Measurements from ENCODE around the gene CHRNG.
"Not testable (repeated sequence)": the region's sequence is repeated elsewhere in the genome, so short reads cannot be mapped to it uniquely, and the experiment has no call there.

CHRNG gene

DNA sequence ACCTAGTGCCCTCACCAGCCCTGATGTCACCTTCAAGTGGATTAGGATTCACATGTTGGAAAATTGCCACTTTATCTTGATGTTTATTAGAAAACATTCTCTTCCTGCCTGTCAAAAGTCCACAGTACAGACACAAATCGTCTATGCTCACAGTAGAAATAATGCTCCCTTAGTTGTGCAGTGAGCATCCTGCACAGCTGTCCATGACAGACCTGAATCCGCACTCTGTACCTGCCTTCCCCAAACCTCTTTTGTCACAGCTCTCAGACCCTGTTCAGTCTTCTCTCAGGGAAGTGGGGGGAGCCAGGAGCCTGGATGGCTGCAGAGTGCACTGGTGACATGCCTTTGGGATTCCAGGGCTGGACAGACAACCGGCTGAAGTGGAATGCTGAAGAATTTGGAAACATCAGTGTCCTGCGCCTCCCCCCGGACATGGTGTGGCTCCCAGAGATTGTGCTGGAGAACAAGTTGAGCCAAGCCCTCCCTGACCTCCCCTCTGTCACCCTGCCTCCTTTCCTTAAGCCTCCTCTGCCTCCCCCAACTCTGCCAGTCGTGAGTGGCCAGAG is 11.5 kb upstream of the CHRNG start:
- in situ Hi-C loops (cut with MboI; ENCODE audit: low sequenced_read_pairs), result no loop called here

DNA sequence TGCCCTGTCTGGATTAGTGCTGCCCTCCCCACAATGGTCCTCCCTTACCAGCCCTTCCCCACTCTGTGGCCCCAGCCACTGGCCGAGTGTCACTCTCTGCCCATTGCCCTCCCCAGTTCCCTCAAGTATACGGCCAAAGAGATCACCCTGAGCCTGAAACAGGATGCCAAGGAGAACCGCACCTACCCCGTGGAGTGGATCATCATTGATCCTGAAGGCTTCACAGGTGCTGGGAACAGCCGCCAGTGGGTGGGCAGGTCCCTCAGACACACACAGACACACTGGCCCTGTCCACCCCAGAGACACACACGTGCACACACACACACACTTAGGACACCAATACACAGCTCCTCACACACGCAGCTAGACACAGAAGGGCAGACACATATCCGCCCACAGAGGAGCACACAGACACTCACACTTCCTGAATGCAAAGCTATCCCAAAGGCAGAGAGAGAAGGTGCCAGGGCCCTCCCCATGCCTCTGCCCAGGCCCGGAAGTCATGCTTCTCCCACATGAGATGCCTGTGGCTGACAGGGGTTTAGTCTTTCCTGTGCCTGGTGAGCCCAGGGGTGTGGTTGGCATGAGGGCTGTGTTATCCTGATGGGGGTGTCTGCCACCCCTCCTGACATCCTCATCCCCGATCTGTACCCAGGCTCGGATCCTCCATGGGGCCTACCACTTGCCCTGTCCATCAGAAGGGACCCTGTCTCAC is 10.6 kb upstream of the CHRNG start:
- in situ Hi-C loops (cut with MboI; ENCODE audit: low sequenced_read_pairs), result no loop called here

DNA sequence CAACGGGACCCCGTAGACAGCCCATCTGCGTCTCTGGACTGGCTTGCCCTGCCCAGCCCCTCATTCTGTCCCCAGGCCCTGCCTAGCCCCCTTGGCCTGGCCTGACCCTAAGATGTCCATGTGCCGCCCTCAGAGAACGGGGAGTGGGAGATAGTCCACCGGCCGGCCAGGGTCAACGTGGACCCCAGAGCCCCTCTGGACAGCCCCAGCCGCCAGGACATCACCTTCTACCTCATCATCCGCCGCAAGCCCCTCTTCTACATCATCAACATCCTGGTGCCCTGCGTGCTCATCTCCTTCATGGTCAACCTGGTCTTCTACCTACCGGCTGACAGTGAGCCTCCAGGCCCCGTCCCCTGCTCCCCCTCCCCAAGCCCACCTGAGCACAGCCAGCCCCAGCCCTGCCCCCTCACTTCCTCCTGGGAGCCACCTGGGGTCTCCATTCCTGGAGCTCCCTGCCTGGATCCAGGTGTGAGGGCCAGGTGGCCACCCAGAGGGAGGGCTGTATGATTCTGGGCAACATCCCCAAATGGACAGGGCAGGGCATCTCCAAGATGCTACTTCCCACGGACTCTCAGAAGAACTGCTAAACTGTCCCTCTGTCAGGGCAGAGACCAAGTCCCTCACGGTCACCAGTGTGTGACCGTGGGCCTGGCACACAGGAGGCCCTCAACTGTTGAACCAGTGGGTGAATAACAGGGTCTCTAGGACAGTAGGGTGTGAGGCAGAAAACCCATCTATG is 9.5 kb upstream of the CHRNG start:
- in situ Hi-C loops (cut with MboI; ENCODE audit: low sequenced_read_pairs), result no loop called here

DNA sequence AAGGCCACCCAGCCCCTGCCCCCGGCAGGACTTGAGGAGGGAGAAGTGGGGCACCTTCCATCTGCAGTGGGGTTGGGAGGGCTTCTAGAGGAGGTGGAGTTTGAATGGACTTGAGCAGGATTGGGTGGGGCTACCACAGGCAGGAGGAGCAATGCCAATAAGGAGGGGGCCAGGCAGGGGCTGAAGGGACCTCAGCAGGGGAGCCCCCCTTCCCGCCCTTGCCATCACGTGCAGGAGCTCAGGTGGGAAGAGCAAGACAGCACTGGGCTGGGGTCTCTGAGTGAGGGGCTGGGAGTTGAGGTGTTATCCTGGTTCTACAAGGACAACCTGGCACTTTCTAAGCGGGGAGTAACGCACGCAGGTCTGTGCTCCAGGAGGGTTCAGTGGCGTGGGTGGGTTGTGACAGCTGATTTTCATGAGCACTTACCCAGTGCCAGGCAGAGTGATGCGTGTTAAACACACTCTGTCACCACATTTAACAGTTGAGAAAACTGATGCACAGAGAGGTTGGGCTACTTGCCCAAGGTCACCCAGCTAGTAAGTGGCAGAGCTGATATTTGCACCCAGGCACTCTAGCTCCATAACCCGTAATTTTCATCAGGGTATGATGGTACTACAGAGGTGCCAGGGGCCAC is 8.7 kb upstream of the CHRNG start:
- in situ Hi-C loops (cut with MboI; ENCODE audit: low sequenced_read_pairs), result no loop called here

DNA sequence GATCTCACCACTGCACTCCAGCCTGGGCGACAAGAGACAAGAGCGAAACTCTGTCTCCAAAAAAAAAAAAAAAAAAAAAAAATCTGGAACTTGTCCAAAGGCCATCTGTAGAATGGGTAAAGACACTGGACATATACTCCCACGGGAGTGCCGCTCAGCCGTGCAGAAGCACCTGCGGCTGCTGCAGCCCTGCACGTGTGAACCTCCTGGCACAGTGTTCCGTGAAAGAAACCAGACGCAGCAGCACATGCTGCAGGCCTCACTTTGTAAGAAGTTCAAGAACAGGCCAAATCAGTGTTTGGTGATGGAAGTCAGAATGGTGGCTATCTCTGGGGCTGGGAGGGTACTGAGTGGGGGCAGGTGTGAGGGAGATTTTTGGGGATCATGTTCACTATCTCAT is 7.1 kb upstream of the CHRNG start:
- in situ Hi-C loops (cut with MboI; ENCODE audit: low sequenced_read_pairs), result no loop called here

DNA sequence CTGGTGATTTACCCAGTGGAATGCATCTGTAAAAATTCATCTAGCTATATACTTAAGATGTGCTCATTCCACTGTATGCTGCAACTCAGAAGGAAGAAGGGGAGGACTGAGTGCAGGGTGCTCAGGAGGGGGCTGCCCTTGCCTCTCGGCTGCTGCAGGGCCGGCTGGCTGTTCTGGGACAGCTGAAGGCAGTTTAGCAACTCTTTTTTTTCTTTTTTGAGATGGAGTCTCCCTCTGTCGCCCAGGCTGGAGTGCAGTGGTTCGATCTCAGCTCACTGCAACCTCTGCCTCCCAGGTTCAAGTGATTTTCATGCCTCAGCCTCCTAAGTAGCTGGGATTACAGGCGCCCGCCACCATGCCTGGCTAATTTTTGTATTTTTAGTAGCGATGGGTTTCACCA is 6.7 kb upstream of the CHRNG start:
- in situ Hi-C loops (cut with MboI; ENCODE audit: low sequenced_read_pairs), result not testable (repeated sequence)

DNA sequence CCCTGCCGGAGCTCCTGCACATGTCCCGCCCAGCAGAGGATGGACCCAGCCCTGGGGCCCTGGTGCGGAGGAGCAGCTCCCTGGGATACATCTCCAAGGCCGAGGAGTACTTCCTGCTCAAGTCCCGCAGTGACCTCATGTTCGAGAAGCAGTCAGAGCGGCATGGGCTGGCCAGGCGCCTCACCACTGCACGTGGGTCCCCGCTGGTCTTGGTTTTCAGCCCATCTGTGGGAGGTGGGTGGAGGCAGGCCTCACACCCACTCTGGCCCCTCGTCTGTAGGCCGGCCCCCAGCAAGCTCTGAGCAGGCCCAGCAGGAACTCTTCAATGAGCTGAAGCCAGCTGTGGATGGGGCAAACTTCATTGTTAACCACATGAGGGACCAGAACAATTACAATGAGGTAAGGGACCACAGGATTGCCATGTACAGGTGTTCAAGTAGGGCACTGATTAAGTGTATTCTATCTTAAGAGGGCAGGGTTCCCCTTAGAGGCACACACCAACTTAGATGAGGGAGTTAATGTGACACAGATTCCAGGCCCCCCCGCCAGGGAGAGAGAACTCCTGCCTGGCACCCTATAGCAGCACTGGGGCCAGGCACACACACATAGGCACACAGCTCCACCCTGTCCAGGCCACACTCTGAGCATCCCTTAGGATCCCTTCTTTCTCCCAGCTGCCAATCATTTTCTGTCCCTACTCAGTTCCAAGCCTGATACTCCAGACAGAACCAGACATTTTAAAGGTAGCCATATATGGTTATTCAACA is 5.4 kb upstream of the CHRNG start:
- in situ Hi-C loops (cut with MboI; ENCODE audit: low sequenced_read_pairs), result no loop called here

DNA sequence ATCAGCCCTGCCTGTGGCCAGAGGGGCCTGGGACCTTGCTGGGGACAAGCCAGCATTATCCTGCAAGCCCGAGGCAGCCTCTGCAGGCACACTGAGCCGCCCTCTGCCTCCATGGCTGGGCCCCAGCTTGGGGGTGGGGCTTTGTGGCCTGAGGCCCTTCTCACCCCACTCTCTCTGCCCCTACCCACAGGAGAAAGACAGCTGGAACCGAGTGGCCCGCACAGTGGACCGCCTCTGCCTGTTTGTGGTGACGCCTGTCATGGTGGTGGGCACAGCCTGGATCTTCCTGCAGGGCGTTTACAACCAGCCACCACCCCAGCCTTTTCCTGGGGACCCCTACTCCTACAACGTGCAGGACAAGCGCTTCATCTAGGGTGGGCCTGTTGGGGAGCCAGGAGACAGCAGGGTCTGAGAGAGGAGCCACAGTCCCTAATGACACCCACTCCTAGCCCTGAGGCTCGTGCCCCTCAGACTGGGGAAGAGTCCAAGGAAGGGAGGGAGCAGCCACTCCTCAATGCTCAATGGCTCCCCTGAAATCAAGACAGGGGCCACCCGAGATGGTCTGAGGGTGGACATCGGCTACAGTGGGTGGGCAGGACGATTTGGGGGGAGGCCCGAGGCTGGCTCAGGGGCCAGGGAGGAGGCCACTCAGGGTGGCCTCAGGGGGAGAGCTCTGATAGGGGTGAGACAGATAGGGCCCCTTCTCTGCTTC is 4.4 kb upstream of the CHRNG start:
- in situ Hi-C loops (cut with MboI; ENCODE audit: low sequenced_read_pairs), result no loop called here

DNA sequence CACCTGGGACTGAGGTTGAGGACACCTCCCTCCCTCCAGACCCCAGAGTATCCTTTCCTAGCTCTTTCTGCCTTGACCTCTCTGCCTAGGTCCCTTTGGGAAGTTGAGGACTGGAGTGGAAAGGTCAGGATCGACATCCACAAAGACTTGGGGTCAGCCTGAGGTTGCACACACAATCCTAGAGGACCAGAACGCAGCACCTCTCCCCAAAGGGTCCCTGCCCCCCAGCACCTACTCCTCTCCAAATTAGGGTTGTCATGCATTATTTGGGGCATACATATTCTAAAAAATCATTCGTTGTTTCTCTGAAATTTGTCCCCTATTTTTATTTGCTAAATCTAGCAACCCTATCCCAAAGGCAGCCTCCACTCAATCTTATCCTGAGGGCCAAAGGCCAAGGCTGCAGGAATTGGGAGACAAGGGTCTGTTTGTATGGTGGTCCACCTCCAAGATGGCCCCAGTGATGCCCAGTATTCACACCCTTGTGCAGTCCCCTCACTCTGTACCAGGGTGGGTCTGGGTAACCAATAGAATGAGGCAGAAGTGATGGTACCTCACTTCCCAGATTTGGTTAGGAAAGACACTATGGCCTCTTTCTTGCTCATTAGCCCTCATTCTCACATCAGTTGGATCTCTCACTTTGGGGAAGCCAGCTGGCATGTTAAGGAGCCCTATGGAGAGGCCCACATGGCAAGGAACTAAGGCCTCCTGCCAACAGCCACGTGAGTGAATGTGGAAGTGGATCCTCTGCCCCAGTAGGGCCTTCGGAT is 3.5 kb upstream of the CHRNG start:
- in situ Hi-C loops (cut with MboI; ENCODE audit: low sequenced_read_pairs), result no loop called here

DNA sequence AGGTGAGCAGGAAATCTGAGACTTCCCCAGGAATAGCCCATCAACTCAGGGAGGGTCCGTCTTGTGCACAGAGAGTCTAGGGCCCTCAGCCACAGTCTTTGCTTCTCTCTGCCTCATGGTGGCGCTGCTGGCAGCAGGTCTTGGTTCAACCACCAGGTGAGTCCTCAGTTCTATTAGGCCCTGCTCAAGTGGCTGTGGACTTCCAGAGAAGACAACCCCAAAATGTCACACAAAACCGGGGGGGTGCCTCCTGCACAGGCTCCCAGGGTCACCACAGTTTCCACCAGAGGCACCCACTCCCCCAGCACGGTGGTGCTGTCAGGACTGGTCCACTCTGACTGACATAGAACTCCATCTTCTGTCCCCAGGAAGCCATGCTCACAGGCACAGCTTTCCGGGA is 2.4 kb upstream of the CHRNG start:
- in situ Hi-C loops (cut with MboI; ENCODE audit: low sequenced_read_pairs), result no loop called here

DNA sequence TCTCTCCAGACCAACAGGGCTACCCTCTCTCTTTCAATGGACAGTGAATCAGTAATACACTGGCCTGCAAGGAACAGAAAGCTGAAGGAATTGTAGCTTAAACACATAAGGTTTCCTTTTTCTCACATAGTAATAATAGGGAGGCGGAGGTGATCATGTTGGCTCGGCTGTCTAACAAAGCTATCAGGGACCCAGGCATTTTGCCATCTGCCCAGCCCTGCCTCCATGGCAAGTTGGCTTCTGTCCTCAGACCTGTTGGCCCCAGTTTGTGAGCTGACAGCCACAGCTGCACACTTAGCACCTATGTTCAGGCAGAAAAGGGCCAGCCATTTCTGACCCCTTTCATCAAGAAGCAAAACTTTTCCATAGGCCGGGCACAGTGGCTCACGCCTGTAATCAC is 2.0 kb upstream of the CHRNG start:
- in situ Hi-C loops (cut with MboI; ENCODE audit: low sequenced_read_pairs), result no loop called here

DNA sequence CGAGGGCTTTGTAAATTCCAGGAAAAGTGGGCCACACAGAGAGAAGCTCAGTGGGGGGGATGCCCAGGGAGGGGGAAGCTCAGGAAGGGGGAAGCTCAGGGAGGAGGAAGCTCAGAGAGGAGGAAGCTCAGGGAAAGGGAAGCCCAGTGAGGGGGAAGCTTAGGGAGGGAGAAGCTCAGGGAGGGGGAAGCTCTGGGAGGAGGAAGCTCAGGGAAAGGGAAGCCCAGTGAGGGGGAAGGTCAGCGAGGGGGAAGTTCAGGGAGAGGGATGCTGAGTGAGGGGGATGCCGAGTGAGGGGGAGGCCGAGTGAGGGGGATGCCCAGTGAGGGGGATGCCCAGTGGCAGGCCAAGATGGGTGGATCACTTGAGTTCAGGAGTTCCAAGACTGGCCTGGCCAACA is 821 bp upstream of the CHRNG start:
- in situ Hi-C loops (cut with MboI; ENCODE audit: low sequenced_read_pairs), result no loop called here

DNA sequence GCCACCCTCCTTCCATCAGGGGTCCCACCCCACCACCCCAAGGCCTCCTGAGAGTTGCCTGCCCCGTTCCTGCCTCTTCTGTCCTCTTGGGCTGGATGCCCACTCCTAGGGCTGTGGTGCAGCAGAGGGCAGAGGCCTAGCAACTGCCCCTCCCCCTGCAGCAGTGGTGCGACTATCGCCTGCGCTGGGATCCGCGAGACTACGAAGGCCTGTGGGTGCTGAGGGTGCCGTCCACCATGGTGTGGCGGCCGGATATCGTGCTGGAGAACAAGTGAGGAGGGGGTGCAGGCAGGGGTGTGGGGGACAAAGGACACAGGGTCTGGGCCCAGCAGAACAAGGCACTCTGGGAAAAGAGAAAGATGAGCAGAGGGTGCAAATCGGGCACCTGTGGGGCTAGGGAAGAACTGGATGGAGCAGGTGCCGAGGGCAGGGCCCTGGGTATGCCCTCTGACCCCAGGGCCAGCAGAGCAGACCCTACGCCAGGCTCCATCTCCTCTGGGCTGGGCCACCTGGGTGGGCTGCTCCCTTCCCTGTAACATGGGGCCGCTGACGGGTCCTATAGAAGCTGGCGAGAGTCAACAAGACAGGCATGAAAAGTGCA is 1.0 kb downstream of the CHRNG start:
- in situ Hi-C loops (cut with MboI; ENCODE audit: low sequenced_read_pairs), result no loop called here

DNA sequence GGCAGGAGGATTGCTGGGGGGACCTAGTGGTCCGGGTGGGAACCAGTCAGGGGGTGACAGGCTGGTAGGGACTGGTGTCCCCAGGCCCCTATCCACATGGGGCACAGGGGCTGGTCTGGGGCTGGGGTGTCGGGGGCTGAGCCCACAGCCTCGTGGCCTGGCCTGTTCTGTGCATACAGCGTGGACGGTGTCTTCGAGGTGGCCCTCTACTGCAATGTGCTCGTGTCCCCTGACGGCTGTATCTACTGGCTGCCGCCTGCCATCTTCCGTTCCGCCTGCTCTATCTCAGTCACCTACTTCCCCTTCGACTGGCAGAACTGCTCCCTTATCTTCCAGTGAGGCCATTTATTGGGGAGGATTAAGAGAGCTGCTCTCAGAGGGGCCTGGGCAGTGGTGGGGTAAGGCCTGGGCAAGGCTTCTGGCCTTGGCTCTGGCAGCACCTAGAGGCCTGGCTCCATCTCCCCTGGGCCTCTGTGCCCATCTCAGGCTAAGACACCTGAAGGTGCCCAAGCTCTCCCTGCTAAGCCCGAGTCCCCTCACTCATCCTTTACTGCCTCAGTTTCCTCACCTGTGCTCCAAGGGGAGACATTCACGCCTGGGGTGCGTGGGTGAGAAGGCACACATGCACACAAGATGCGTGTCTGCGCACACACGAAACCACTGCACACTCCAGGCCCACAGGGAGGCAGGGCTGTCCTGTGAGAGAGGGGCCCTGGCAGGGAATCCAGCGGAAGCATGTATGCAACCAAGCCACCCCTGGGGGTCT is 1.9 kb downstream of the CHRNG start:
- in situ Hi-C loops (cut with MboI; ENCODE audit: low sequenced_read_pairs), result no loop called here

DNA sequence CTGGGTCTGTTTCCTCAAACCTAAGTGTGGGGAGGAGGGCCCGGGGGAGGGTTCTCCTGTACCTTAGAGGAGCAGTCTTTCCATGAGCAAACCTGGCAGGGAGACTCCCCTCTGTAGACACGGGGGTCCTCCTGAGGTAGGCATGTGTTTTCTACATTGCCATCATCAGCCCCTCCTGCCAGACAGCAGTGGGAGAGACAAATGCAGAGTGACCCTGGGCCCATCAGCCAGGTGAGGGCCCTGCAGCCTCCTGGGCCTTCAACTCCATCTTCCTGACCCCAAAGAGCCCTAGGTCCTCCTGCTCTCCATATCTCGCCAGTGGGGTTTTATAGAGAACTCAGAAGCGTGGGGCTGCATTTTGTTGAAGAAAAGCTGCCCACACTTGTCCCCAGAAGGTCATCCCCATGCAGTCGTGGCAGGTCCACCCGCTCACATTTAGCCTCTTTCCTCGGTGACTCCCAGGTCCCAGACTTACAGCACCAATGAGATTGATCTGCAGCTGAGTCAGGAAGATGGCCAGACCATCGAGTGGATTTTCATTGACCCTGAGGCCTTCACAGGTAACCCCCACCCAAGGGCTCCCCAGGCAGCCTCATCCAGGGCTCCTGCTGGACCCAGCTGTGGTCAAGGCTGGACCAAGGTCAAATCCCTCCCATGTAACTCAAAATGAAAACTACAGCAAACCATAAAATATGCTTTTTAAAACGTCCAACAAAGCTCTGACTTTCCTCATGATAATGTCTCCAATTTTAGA is 2.6 kb downstream of the CHRNG start:
- in situ Hi-C loops (cut with MboI; ENCODE audit: low sequenced_read_pairs), result no loop called here

DNA sequence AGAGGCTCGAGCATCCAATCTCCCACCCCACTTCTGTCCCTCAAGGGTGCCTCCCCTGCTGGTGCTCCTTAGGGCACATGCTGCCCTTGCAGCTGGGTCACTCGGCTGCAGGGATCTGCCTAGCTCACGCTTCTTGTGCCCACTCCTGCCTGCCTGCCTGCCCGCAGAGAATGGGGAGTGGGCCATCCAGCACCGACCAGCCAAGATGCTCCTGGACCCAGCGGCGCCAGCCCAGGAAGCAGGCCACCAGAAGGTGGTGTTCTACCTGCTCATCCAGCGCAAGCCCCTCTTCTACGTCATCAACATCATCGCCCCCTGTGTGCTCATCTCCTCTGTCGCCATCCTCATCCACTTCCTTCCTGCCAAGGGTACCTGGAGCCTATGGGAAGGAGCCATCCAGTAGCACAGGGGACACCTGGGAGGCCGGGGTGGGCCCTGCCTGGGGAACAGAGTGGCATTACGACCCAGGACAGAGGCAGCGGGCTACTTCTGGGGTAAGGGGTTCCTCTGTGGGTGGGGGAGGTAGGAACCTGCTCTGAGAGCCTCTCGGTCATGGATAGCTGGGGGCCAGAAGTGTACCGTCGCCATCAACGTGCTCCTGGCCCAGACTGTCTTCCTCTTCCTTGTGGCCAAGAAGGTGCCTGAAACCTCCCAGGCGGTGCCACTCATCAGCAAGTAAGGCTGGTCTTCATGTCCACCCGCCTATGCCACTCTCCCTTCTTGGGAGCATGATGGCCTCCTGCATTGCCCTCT is 3.4 kb downstream of the CHRNG start:
- in situ Hi-C loops (cut with MboI; ENCODE audit: low sequenced_read_pairs), result no loop called here

DNA sequence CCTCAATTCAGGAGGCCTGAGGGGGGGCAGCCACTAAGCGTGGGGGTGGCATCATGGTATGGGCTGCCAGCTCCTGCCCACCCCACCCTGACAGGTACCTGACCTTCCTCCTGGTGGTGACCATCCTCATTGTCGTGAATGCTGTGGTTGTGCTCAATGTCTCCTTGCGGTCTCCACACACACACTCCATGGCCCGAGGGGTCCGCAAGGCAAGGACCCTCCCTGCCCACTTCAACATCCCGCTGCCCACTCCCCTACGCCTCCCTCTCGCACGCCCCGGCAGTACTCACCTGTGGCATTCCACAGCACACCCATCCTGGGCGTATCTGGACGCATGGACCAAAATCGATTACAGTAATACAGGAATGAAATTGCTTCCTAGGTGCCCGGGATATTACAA is 4.0 kb downstream of the CHRNG start:
- in situ Hi-C loops (cut with MboI; ENCODE audit: low sequenced_read_pairs), result no loop called here
